Germinal center (tissue), 1 donor: ENCODE data around the gene OR10G4.
"Not testable (repeated sequence)": the region's sequence is repeated elsewhere in the genome, so short reads cannot be mapped to it uniquely, and the experiment has no call there.

Experiments used
- DNase-seq: peaks from one replicate; pipeline ENCODE4 v3.0.0; 2012; ENCODE audit warnings: mixed read lengths, low spot score

Gene OR10G4

GRCh38 chr11:124012697-124013096 lies at the start of gene OR10G4:
TSS of gene OR10G4 (plus strand) at chr11:124012997. CDS start at chr11:124015575, 2,578 bp downstream.
- DNase-seq = no peak

GRCh38 chr11:123973816-123974215 lies 39.0 kb upstream of the OR10G4 start:
- DNase-seq = no peak

- no peak for DNase-seq
Measured at GRCh38 chr11:123976770-123977560, 35.8 kb upstream of the OR10G4 start.

GRCh38 chr11:123977731-123978347 lies 35.0 kb upstream of the OR10G4 start, which contains the start of gene OR10S1:
TSS of gene OR10S1 (minus strand) at chr11:123977781. CDS start at chr11:123977664, 117 bp downstream.
- DNase-seq = no peak

- DNase-seq = no peak
Measured at GRCh38 chr11:123979311-123979710, 33.5 kb upstream of the OR10G4 start.

GRCh38 chr11:123995119-123995518 lies 17.7 kb upstream of the OR10G4 start, which contains the start of gene OR10G6:
TSS of gene OR10G6 (minus strand) at chr11:123995161. CDS start at chr11:123995161, 0 bp downstream.
- no peak for DNase-seq

GRCh38 chr11:124015837-124016236 lies 3.0 kb downstream of the OR10G4 start:
- not testable (repeated sequence) for DNase-seq

- no peak for DNase-seq
Measured at GRCh38 chr11:124026498-124026897, 13.7 kb downstream of the OR10G4 start, which contains the start of gene OR10G8. TSS of gene OR10G8 (plus strand) at chr11:124026798. CDS start at chr11:124029623, 2,825 bp downstream.

GRCh38 chr11:124036666-124037065 lies 23.9 kb downstream of the OR10G4 start:
- DNase-seq = no peak

- DNase-seq = no peak
Measured at GRCh38 chr11:124039557-124039956, 26.8 kb downstream of the OR10G4 start.

- no peak for DNase-seq
Measured at GRCh38 chr11:124041254-124041653, 28.5 kb downstream of the OR10G4 start, which contains the start of gene OR10G7. TSS of gene OR10G7 (minus strand) at chr11:124041325. CDS start at chr11:124039001, 2,324 bp downstream.

GRCh38 chr11:124043420-124043819 lies 30.6 kb downstream of the OR10G4 start:
- no peak for DNase-seq

GRCh38 chr11:124050748-124051147 lies 38.0 kb downstream of the OR10G4 start:
- DNase-seq = no peak

GRCh38 chr11:124052966-124053365 lies 40.2 kb downstream of the OR10G4 start:
- no peak for DNase-seq
